Measurements from ENCODE around the gene TMEM200C. TPM values are rescaled to one million over a fixed set of nuclear protein-coding genes. Genes with fewer than 3 reads are reported as not detected.
A peak's percentile ranks its signal among the peaks of the same experiment; 100 is the strongest.

TMEM200C gene
- total and polyA plus RNA-seq, 2 donors (not counting 1 experiment from before 2014, with no cell fraction given) = 0.02 to 0.17 TPM

GRCh38 chr18:5885361-5885760 is 10.0 kb downstream of the TMEM200C start:
- Histone ChIP-seq H3K9me3 (ENCODE audit: control insufficient read depth, insufficient read depth, low read depth, low read length) (no peaks in the 10 kb centered on the region), H3K4me2 (ENCODE audit: extremely low read depth, insufficient read depth, low read length) (no peak overlapping the region), H3K27ac (ENCODE audit: insufficient read depth, low read length) (no peak overlapping the region), H3K9ac (ENCODE audit: insufficient read depth, low read length) (no peak overlapping the region), H3K79me2 (ENCODE audit: control insufficient read depth, insufficient read depth, low read length) (no peaks in the 10 kb centered on the region), H2AFZ (ENCODE audit: low read length) (no peak overlapping the region), H3K4me1 (ENCODE audit: control insufficient read depth, extremely low read depth, insufficient read depth, low read length) (no peaks in the 10 kb centered on the region), H3K36me3 (ENCODE audit: control insufficient read depth, insufficient read depth, low read length) (no peaks in the 10 kb centered on the region), H3K27me3 (ENCODE audit: control insufficient read depth, insufficient read depth, low read length) (no peaks in the 10 kb centered on the region), H3K4me3 (replicated peaks in 1 of 4; ENCODE audit: control extremely low read depth in 1 of 4, insufficient read depth in 1 of 4, low read depth in 3 of 4, low read length in 4 of 4) (no peak overlapping the region), H4K20me1 (ENCODE audit: control insufficient read depth, extremely low read depth, insufficient read depth, low read length) (no peaks in the 10 kb centered on the region)
- no peak for DNase-seq (ENCODE audit: low read depth in 2 of 2)
- no peak for TF ChIP-seq CTCF (conservative IDR thresholded peaks at IDR 0.05 in 1 of 2, IDR thresholded peaks at IDR 0.05 in 1 of 2; ENCODE audit: low read depth in 1 of 2, low read length in 2 of 2)
- TF ChIP-seq EZH2 (IDR thresholded peaks at IDR 0.05; ENCODE audit: low read length, missing control alignments) = no peak

DNA sequence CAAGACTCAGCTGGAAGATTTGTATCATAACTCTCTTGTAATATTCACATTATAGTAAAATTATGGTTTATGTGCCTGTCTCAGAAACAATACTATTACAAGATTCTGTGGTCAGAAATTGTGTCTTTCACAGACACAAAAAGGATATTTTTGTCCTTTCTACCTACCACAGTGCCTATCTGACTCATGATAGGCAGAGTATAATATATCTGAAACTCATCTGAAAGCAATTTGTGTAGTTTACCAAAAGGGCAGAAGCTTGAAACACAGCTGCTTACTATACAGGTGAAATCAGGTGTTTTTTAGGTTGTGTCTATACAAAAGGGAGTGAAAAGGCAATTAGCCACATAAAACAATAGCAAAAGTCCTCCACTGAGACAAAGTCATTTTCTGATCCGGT is 10.9 kb downstream of the TMEM200C start:
- Histone ChIP-seq H3K4me1 (ENCODE audit: control insufficient read depth, extremely low read depth, insufficient read depth, low read length) (no peaks in the 10 kb centered on the region), H3K79me2 (ENCODE audit: control insufficient read depth, insufficient read depth, low read length) (no peaks in the 10 kb centered on the region), H3K27me3 (ENCODE audit: control insufficient read depth, insufficient read depth, low read length) (no peaks in the 10 kb centered on the region), H3K27ac (ENCODE audit: insufficient read depth, low read length) (no peak overlapping the region), H3K4me3 (replicated peaks in 1 of 4; ENCODE audit: control extremely low read depth in 1 of 4, insufficient read depth in 1 of 4, low read depth in 3 of 4, low read length in 4 of 4) (no peak overlapping the region), H2AFZ (ENCODE audit: low read length) (no peak overlapping the region), H3K36me3 (ENCODE audit: control insufficient read depth, insufficient read depth, low read length) (no peaks in the 10 kb centered on the region), H4K20me1 (ENCODE audit: control insufficient read depth, extremely low read depth, insufficient read depth, low read length) (no peaks in the 10 kb centered on the region), H3K4me2 (ENCODE audit: extremely low read depth, insufficient read depth, low read length) (no peak overlapping the region), H3K9me3 (ENCODE audit: control insufficient read depth, insufficient read depth, low read depth, low read length) (no peaks in the 10 kb centered on the region), H3K9ac (ENCODE audit: insufficient read depth, low read length) (no peak overlapping the region)
- no peak for TF ChIP-seq EZH2 (IDR thresholded peaks at IDR 0.05; ENCODE audit: low read length, missing control alignments)
- TF ChIP-seq CTCF (conservative IDR thresholded peaks at IDR 0.05 in 1 of 2, IDR thresholded peaks at IDR 0.05 in 1 of 2; ENCODE audit: low read depth in 1 of 2, low read length in 2 of 2) = no peak
- DNase-seq (ENCODE audit: low read depth in 2 of 2) = no peak

GRCh38 chr18:5879479-5879882 is 15.8 kb downstream of the TMEM200C start:
- Histone ChIP-seq H3K4me2 (ENCODE audit: extremely low read depth, insufficient read depth, low read length) (no peak overlapping the region), H3K4me1 (ENCODE audit: control insufficient read depth, extremely low read depth, insufficient read depth, low read length) (no peaks in the 10 kb centered on the region), H3K36me3 (ENCODE audit: control insufficient read depth, insufficient read depth, low read length) (no peaks in the 10 kb centered on the region), H3K79me2 (ENCODE audit: control insufficient read depth, insufficient read depth, low read length) (no peaks in the 10 kb centered on the region), H3K27me3 (ENCODE audit: control insufficient read depth, insufficient read depth, low read length) (no peaks in the 10 kb centered on the region), H4K20me1 (ENCODE audit: control insufficient read depth, extremely low read depth, insufficient read depth, low read length) (no peaks in the 10 kb centered on the region), H2AFZ (ENCODE audit: low read length) (no peak overlapping the region), H3K4me3 (replicated peaks in 1 of 4; ENCODE audit: control extremely low read depth in 1 of 4, insufficient read depth in 1 of 4, low read depth in 3 of 4, low read length in 4 of 4) (no peak overlapping the region), H3K9ac (ENCODE audit: insufficient read depth, low read length) (no peak overlapping the region), H3K27ac (ENCODE audit: insufficient read depth, low read length) (no peak overlapping the region), H3K9me3 (ENCODE audit: control insufficient read depth, insufficient read depth, low read depth, low read length) (no peaks in the 10 kb centered on the region)
- peak; percentile 44 to 66 for DNase-seq (ENCODE audit: low read depth in 2 of 2)
- TF ChIP-seq CTCF (conservative IDR thresholded peaks at IDR 0.05 in 1 of 2, IDR thresholded peaks at IDR 0.05 in 1 of 2; ENCODE audit: low read depth in 1 of 2, low read length in 2 of 2) (peak; percentile 87 to 90), EZH2 (IDR thresholded peaks at IDR 0.05; ENCODE audit: low read length, missing control alignments) (no peak)
